HepG2 (cell line): ENCODE measurements around the gene KRTAP6-1. TPM values are rescaled to one million over a fixed set of nuclear protein-coding genes. Genes with fewer than 3 reads are reported as not detected.

Source experiments
- ATAC-seq: fragments of 200-7000 bp; cut with Tn5 transposase; 3 replicates; pipeline ENCODE4 v1.9.1; 2020; ENCODE audit warnings: mild to moderate bottlenecking, moderate library complexity
- BruUV-seq: library from RNA; stranded (reverse); fragments of 400-500 nt; replicated peaks from 2 replicates; lab custom pipeline; 2021; lab: Mats Ljungman, UMichigan
- CTCF ChIA-PET: fragments of 300-600 bp; formaldehyde crosslinking; extraction: SDS; loops from one replicate; lab custom pipeline; 2021; ENCODE audit warnings: low total read pairs, inconsistent platforms, low intra/inter-chr PET ratio; lab: Yijun Ruan, JAX
- POLR2A ChIA-PET: fragments of 350-600 bp; sonication (Branson Sonifier 250); formaldehyde crosslinking; loops from one replicate; lab custom pipeline; 2020; ENCODE audit warnings: antibody characterized with exemption, inconsistent platforms; lab: Yijun Ruan, JAX
- DNase-seq: peaks from one replicate; pipeline ENCODE4 v3.0.0-alpha.2; 2015; ENCODE audit warnings: low spot score
- FAIRE-seq: peaks from 3 replicates; lab custom pipeline; 2011; peaks lifted over from hg19 to GRCh38; lab: Jason Lieb, UNC
- H2AFZ ChIP-seq: one replicate; pipeline ENCODE4 v1.6.1; 2011; ENCODE audit warnings: low read length, inconsistent platforms
- H3K27ac ChIP-seq: fragments of 300-600 bp; 3 replicates; pipeline ENCODE4 v1.8.0; 2011; ENCODE audit warnings: mixed run types, mild to moderate bottlenecking, mixed read lengths, low read length, inconsistent platforms; ENCODE audit not compliant: insufficient read depth; ENCODE audit errors: extremely low read length
- H3K27me3 ChIP-seq, 2 experiments: fragments of 200-600 bp in 1 of 2; 2 replicates in 1 of 2; 3 replicates in 1 of 2; pipeline versions ENCODE4 v1.6.0 to v1.8.0; 2011; ENCODE audit warnings: low read length in 2 of 2, mild to moderate bottlenecking in 2 of 2, moderate library complexity in 2 of 2, inconsistent platforms in 1 of 2; ENCODE audit not compliant: insufficient read depth in 2 of 2, control insufficient read depth in 1 of 2
- H3K36me3 ChIP-seq, 2 experiments: fragments of 200-600 bp in 1 of 2; replicated peaks in 1 of 2; 2 replicates in 1 of 2; 3 replicates in 1 of 2; pipeline versions ENCODE4 v1.5.1 to v1.8.0; 2011; ENCODE audit warnings: low read length in 2 of 2, inconsistent platforms in 1 of 2; ENCODE audit not compliant: insufficient read depth in 2 of 2, control insufficient read depth in 1 of 2
- H3K4me1 ChIP-seq: 2 replicates; pipeline ENCODE4 v1.5.1; 2012; ENCODE audit warnings: low read length, inconsistent platforms; ENCODE audit not compliant: insufficient read depth
- H3K4me2 ChIP-seq: 2 replicates; pipeline ENCODE4 v1.6.0; 2011; ENCODE audit warnings: low read depth, low read length, inconsistent platforms
- H3K4me3 ChIP-seq, 3 experiments: fragments of 200-600 bp in 1 of 3; sonication (generic), shearing (Covaris generic) in 1 of 3; replicated peaks in 1 of 3; 2 replicates each; pipeline ENCODE4 v1.5.1; 2011 to 2016; ENCODE audit warnings: low read length in 3 of 3, inconsistent platforms in 2 of 3, low read depth in 2 of 3, mild to moderate bottlenecking in 2 of 3, control low read depth in 1 of 3, mixed read lengths in 1 of 3; ENCODE audit not compliant: insufficient read depth in 1 of 3
- H3K79me2 ChIP-seq: one replicate; pipeline ENCODE4 v1.6.1; 2011; ENCODE audit warnings: low read length, inconsistent platforms; ENCODE audit not compliant: insufficient read depth
- H3K9ac ChIP-seq: 2 replicates; pipeline ENCODE4 v1.6.0; 2011; ENCODE audit warnings: mild to moderate bottlenecking, low read depth, low read length, inconsistent platforms; ENCODE audit not compliant: insufficient read depth
- H3K9me3 ChIP-seq: 2 replicates; pipeline ENCODE4 v1.5.1; 2012; ENCODE audit warnings: mild to moderate bottlenecking, low read length
- H4K20me1 ChIP-seq: 2 replicates; pipeline ENCODE4 v1.6.0; 2011; ENCODE audit warnings: inconsistent platforms, mild to moderate bottlenecking, low read length, moderate library complexity; ENCODE audit not compliant: insufficient read depth
- ARHGAP35 ChIP-seq: sonication (generic); formaldehyde crosslinking; IDR thresholded peaks from 2 replicates; pipeline ENCODE4 v1.9.0; 2022; ENCODE audit warnings: mild to moderate bottlenecking, inconsistent platforms, moderate library complexity, missing genetic modification reagents, borderline replicate concordance
- FOSL2 ChIP-seq: sonication (generic); formaldehyde crosslinking; IDR thresholded peaks from 2 replicates; pipeline ENCODE4 v1.4.0; 2020; ENCODE audit warnings: missing genetic modification reagents
- KDM1A ChIP-seq: IDR thresholded peaks from 2 replicates; pipeline ENCODE4 v1.6.1; 2016; ENCODE audit warnings: missing compliant biosample characterization
- MIXL1 ChIP-seq: IDR thresholded peaks from 2 replicates; pipeline ENCODE4 v1.6.1; 2016
- POLR2G ChIP-seq: fragments of 200-400 bp; formaldehyde crosslinking; IDR thresholded peaks from 2 replicates; pipeline ENCODE4 v1.6.1; 2018; ENCODE audit warnings: mild to moderate bottlenecking, low read depth, low read length, moderate library complexity
- RXRA ChIP-seq: sonication (generic); formaldehyde crosslinking; IDR thresholded peaks from 2 replicates; pipeline ENCODE4 v1.5.1; 2020; ENCODE audit warnings: missing genetic modification reagents
- TEAD3 ChIP-seq: optimal IDR thresholded peaks from 2 replicates; pipeline ENCODE3; 2016; ENCODE audit warnings: borderline replicate concordance
- TOPORS ChIP-seq: sonication (generic); formaldehyde crosslinking; IDR thresholded peaks from 2 replicates; pipeline ENCODE4 v1.8.0; 2023; ENCODE audit warnings: mild to moderate bottlenecking, missing genetic modification reagents
- ZMAT5 ChIP-seq: sonication (generic); formaldehyde crosslinking; IDR thresholded peaks from 2 replicates; pipeline ENCODE4 v1.5.0; 2020; ENCODE audit warnings: mild to moderate bottlenecking, low read depth, missing genetic modification reagents, borderline replicate concordance
- ZNF225 ChIP-seq: sonication (generic); formaldehyde crosslinking; IDR thresholded peaks from 2 replicates; pipeline ENCODE4 v1.4.0; 2020; ENCODE audit warnings: mild to moderate bottlenecking, missing genetic modification reagents
- ZNF484 ChIP-seq: sonication (generic); formaldehyde crosslinking; IDR thresholded peaks from 2 replicates; pipeline ENCODE4 v1.5.1; 2020; ENCODE audit warnings: mild to moderate bottlenecking, low read depth, missing genetic modification reagents, borderline replicate concordance
- ZNF547 ChIP-seq: sonication (generic); formaldehyde crosslinking; IDR thresholded peaks from 2 replicates; pipeline ENCODE4 v1.5.1; 2020; ENCODE audit warnings: mild to moderate bottlenecking, missing genetic modification reagents
- ZNF788 ChIP-seq: sonication (generic); formaldehyde crosslinking; IDR thresholded peaks from 2 replicates; pipeline ENCODE4 v1.5.0; 2020; ENCODE audit warnings: mild to moderate bottlenecking, missing genetic modification reagents, borderline replicate concordance
- ZSCAN29 ChIP-seq: sonication (generic); formaldehyde crosslinking; conservative IDR thresholded peaks from 2 replicates; pipeline ENCODE4 v1.4.0; 2020; ENCODE audit warnings: mild to moderate bottlenecking, missing genetic modification reagents
- WGBS: methylation state at CpG from one replicate; pipeline ENCODE4 v1.1.6; 2017; ENCODE audit warnings: low lambda C conversion rate; 5-methylcytosine and 5-hydroxymethylcytosine counted together
- in situ Hi-C: cut with HindIII; loops from 2 replicates; pipeline ENCODE4 v1.10.0; 2017; ENCODE audit warnings: low pct_unique_long_range_greater_than_20kb; ENCODE audit not compliant: extremely low pct_ligation_motif_present
- intact Hi-C: fragments of 100-400 bp; cut with micrococcal nuclease; formaldehyde crosslinking; loops from one replicate; pipeline ENCODE4 v1.10.0; 2022; ENCODE audit not compliant: unreplicated experiment
- polyA plus RNA-seq, 8 experiments: library from polyadenylated mRNA; depleted of rRNA in 3 of 8; stranded (reverse) in 7 of 8; unstranded in 1 of 8; fragments of >200 nt; fragmentation: Illumina TruSeq in 4 of 8; extraction: Trizol in 4 of 8; gene quantifications; 2 replicates each; pipeline versions ENCODE4 v1.2.1 to v1.2.3, GENCODE V29; 2011 to 2016; ENCODE audit warnings: low read depth in 4 of 8, missing spikeins in 1 of 8, mixed read lengths in 1 of 8; ENCODE audit not compliant: insufficient read depth in 1 of 8
- total RNA-seq, 5 experiments: library from RNA; depleted of rRNA; stranded (reverse); fragments of >200 nt; fragmentation: Illumina TruSeq; extraction: Trizol; gene quantifications; 2 replicates each; pipeline ENCODE4 v1.2.3, GENCODE V29; 2016; ENCODE audit warnings: low read depth in 1 of 5
- TF ChIP-seq, protein P1 (sequence below): sonication (generic); formaldehyde crosslinking; IDR thresholded peaks from 2 replicates; pipeline ENCODE4 v1.4.0; 2020; ENCODE audit warnings: missing genetic modification reagents

The KRTAP6-1 gene
- total and polyA plus RNA-seq, 2 of the 13 experiments (the other 11 are each of a cell fraction or from before 2014, with no cell fraction given): not detected

GRCh38 chr21:30616125-30616524 is 2.4 kb upstream of the KRTAP6-1 start, which contains the start of gene KRTAP20-1:
KRTAP20-1 (plus strand) TSS chr21:30616425; CDS start chr21:30616455, 30 bp downstream.
- Histone ChIP-seq H3K9ac (no peak within 1 kb of the TSS), H3K27me3 (no peaks in the 10 kb centered on the region), H3K4me1 (no peaks in the 10 kb centered on the region), H3K4me3 (no peak within 1 kb of the TSS), H3K79me2 (no peaks in the 10 kb centered on the region), H2AFZ (no peak within 1 kb of the TSS), H3K9me3 (peaks cover 83% of the 10 kb centered on the region), H3K27ac (no peak within 1 kb of the TSS), H3K4me2 (no peak within 1 kb of the TSS), H3K36me3 (no peaks in the 10 kb centered on the region), H4K20me1 (no peaks in the 10 kb centered on the region)
- POLR2A ChIA-PET: no interaction called here
- ATAC-seq (no peak), FAIRE-seq (no peak), DNase-seq (no peak)
- TF ChIP-seq, protein P1, sequence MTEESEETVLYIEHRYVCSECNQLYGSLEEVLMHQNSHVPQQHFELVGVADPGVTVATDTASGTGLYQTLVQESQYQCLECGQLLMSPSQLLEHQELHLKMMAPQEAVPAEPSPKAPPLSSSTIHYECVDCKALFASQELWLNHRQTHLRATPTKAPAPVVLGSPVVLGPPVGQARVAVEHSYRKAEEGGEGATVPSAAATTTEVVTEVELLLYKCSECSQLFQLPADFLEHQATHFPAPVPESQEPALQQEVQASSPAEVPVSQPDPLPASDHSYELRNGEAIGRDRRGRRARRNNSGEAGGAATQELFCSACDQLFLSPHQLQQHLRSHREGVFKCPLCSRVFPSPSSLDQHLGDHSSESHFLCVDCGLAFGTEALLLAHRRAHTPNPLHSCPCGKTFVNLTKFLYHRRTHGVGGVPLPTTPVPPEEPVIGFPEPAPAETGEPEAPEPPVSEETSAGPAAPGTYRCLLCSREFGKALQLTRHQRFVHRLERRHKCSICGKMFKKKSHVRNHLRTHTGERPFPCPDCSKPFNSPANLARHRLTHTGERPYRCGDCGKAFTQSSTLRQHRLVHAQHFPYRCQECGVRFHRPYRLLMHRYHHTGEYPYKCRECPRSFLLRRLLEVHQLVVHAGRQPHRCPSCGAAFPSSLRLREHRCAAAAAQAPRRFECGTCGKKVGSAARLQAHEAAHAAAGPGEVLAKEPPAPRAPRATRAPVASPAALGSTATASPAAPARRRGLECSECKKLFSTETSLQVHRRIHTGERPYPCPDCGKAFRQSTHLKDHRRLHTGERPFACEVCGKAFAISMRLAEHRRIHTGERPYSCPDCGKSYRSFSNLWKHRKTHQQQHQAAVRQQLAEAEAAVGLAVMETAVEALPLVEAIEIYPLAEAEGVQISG (CRISPR knock-in tag): no peak
- TF ChIP-seq TOPORS: no peak
- no peak for TF ChIP-seq ZNF788 (CRISPR knock-in tag)
- TF ChIP-seq ARHGAP35 (CRISPR knock-in tag): no peak
- TF ChIP-seq KDM1A (CRISPR knock-in tag): no peak
- no peak for TF ChIP-seq RXRA (CRISPR knock-in tag)
- TF ChIP-seq ZNF484 (CRISPR knock-in tag): no peak
- no peak for TF ChIP-seq ZNF225
- TF ChIP-seq TEAD3 (CRISPR knock-in tag): no peak
- TF ChIP-seq POLR2G: no peak
- no peak for TF ChIP-seq ZNF547 (CRISPR knock-in tag)
- TF ChIP-seq MIXL1 (CRISPR knock-in tag): no peak
- no peak for TF ChIP-seq FOSL2
- TF ChIP-seq ZSCAN29 (CRISPR knock-in tag): no peak
- TF ChIP-seq ZMAT5 (CRISPR knock-in tag): no peak
- CTCF ChIA-PET: no interaction called here
- intact Hi-C loops (no loop called here), in situ Hi-C loops (no loop called here)
- BruUV-seq: no TSS peak
- 37% methylated on average over 2 of the region's 2 CpGs for WGBS
